ENCODE results near the gene PSG6.
"Not testable (repeated sequence)": the region's sequence is repeated elsewhere in the genome, so short reads cannot be mapped to it uniquely, and the experiment has no call there.

Gene PSG6

DNA sequence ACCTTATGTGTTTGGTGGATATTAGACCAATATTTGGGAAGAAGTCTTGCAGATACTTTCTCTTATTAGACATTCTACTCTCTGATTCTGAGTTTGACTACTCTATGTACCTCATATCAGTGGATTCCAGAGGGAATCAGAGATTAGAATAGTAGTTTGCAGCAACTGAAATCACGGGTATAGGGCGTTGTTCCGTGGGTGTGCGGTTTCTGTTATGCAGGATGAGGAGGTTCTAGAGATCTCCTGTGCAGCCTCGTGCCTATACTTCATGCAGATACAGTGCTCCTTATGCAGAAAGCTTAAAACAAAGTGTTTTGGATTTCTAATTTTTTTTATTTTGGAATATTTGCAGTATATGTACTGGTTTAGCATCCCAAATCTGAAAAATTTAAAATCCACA is 6.0 kb downstream of the PSG6 start:
- DNase-seq (ENCODE audit: low read depth in 1 of 2, low spot score in 1 of 2) = not testable (repeated sequence)

DNA sequence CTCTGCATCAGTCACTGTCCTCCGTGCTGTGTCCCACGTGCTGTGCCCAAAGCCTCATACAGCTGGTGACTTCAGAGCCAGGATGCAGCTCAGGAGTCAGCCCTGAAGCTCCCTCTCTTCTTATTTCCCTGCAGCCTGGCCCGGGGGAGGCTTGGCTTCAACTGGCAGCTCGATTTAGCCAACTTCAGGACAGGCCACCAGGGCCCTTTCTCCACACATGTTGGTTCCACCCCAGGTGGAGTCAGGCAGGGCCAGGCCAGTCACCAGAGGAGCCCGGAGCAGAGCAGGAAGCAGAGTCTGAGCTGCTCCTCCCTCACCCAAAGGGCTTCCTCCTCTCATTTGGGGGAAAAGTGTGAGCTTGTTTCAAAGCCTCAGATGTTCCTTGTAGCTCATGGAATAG is 11.5 kb downstream of the PSG6 start:
- DNase-seq (ENCODE audit: low read depth in 1 of 2, low spot score in 1 of 2) = not testable (repeated sequence)

DNA sequence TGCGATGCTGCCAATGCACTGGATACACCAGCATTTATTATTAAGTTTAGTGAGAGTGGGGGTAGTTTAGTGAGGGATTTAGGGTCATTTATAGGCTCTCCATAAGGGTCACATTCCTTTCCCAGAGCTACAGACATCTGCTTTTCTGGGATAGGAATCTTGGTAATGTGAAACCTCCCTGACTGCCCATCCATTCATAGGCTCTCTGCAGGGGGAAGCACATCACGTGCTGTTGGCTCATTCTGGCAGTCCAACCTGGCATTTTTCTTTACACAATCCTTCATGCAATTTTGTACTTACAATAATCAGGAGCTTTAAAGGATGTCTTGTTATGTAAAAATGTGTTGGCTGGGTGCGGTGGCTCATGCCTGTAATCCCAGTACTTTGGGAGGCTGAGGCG is 17.1 kb downstream of the PSG6 start:
- not testable (repeated sequence) for DNase-seq (ENCODE audit: low read depth in 1 of 2, low spot score in 1 of 2)

DNA sequence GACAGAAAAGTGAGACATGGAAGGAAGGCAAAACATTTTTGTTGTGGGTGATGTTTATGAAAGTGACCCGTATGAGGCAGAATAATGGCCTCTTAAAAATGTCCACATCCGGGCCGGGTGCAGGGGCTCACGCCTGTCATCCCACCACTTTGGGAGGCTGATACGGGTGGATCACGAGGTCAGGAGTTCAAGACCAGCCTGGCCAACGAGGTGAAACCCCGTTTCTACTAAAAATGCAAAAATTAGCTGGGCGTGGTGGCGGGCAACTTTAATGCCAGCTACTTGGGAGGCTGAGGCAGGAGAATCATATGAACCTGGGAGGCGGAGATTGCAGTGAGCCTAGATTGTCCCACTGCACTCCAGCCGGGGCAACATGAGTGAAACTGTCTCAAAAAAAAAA is 18.0 kb downstream of the PSG6 start:
- DNase-seq (ENCODE audit: low read depth in 1 of 2, low spot score in 1 of 2) = not testable (repeated sequence)

DNA sequence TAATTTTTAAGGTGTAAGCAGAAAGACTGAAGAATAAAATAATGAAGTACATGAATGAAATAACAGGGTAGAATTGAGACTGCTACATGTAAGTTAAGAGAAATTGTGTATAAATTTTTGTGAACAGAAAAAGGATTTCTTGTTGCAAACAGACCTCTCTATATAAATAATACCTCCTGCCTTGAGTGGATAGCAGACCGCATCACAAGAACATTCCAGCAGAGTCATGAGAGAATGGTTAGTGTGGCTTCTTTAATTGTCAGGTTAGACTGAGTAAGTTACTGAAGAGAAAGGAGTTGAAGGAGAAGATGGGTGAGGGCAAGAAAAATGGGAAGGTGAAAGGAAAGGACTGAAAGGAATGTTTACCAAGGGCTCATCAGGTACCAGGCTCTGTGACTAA is 18.6 kb downstream of the PSG6 start:
- not testable (repeated sequence) for DNase-seq (ENCODE audit: low read depth in 1 of 2, low spot score in 1 of 2)

DNA sequence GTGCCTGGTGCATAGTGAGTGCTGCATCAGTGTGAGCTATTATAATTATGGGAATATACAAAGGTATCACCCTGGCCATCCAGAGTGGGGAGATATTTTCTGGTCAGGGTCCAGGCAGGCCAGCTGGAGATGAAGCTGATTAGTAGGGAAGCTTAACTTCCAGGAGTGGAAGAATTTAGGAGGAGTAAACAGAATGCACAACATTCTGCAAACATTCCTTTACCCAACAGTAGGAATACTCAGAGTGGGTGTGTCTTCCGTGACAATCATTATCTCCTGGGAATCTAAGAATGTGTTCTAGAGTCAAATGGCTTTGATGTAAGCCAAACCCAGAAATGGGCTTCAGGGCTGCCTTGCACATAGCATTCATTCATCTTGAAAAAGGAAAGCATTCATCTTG is 19.0 kb downstream of the PSG6 start:
- not testable (repeated sequence) for DNase-seq (ENCODE audit: low read depth in 1 of 2, low spot score in 1 of 2)

DNA sequence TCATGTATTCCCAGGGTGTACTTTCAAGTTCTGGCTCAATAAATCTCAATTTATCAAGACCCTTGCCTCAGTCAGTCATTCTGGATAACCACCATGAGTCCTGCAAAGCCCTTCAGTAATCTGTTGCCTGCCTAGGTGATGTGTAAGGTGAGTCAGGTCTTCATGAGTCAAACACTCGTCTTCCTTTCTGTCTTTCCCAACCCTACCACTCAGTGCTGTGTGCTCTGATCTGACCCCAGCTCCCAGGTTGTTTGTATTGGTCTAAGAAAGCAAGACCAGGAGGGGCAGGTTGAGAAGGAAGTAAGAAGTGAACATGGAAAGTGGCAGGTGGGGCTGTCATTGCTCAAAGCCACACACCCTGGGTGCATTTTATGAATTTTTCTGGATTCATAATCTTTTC is 20.0 kb downstream of the PSG6 start:
- not testable (repeated sequence) for DNase-seq (ENCODE audit: low read depth in 1 of 2, low spot score in 1 of 2)

DNA sequence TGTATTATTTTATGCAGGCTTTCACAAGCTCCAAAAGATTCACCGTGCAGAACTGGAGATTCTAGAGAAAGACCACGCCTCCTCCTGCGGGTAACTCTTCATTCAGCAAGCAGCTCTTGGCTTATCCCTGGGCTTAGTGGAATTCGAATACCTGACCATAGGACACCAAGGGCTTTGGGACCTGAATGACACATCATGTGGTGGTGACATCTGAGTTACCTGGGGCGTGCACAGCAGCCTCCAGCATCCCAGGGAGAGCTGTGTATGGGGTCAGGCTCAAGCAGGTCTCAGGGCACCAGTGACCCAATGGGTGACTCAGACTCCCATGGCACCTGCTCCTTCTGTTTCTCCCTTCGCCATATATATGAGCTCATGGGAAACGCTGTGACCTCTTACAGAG is 27.2 kb downstream of the PSG6 start:
- not testable (repeated sequence) for DNase-seq (ENCODE audit: low read depth in 1 of 2, low spot score in 1 of 2)

DNA sequence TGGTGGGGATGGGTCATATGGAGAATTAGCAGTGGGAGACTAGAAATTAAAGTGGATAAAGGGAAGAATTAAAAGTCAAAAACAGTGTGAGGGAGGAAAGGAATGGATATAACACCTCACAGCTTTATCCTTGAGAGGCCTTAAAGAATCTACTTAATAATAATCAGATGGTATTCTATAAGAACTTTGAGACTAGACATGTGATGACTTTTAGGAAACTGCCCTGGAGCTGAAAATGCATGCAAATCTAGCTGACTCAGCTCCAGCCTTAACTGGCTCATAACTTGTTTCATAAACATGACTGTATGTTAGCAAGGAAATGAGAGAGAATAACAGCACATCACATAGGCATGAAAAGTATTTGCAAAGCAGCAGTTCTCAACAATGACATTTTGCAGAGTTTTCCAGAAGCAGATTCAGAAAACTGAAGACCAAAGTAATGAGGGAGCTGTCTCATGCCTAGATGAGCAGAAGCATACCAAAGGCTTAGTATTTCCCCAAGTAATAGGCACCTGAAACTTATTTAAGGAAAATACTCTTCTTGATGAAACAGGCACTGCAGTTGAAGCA is 29.7 kb downstream of the PSG6 start:
- not testable (repeated sequence) for DNase-seq (ENCODE audit: low read depth in 1 of 2, low spot score in 1 of 2)

DNA sequence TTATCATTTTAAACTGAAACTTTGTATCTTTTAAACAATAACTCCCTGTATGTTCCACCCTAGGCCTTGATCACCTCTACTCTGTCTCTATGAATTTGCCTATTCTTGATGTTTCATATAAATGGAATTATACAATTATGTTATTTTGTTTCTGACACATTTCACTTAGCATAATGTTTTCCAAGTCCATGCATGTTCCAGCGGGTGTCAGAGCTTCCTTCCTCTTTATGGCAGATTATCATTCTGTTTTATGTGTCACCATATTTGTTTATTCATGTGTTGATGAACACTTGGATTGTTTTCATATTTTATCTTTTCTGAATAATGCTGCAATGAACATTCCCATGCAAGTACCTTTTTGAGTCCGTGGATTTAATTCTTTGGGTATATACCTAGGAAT is 35.0 kb downstream of the PSG6 start:
- DNase-seq (ENCODE audit: low read depth in 1 of 2, low spot score in 1 of 2) = not testable (repeated sequence)

DNA sequence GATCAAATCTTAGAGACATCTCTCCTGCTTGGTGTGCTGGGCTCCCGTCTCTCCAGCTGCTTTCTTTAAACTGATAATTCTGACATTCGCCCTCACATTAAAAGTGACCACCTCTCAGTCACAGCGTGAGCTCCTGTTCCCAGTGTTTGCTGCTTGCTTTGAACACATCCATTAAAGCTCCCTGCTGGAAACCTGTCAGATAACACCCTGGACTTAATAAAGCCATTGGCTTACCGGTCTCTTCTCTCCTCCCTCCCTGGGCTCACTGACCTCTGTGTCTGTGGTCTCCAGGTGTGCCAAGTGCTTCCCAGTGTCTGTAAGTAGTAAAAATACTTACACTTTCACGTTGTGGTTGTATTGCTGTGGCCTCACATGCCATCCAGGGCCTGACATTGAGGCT is 35.7 kb downstream of the PSG6 start:
- DNase-seq (ENCODE audit: low read depth in 1 of 2, low spot score in 1 of 2) = not testable (repeated sequence)

DNA sequence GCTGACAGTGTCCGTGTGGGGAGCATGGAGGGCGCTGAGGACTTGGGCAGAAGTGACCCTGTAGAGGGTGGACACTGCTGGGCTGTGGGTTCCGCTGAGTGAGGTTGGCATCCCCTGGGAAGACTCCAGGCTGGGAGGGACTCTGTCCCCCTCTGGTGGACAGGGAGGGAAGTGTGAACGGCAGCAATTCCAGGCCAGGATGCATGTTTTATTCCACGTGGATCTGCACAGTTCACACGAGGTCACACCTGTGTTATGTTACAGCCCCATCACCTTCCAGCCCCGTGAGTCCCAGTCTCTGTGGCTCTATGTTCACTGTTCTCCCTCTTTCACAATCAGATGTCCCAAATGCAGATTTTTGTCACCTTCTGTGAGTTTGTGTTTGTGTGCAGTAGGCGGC is 36.4 kb downstream of the PSG6 start:
- not testable (repeated sequence) for DNase-seq (ENCODE audit: low read depth in 1 of 2, low spot score in 1 of 2)

DNA sequence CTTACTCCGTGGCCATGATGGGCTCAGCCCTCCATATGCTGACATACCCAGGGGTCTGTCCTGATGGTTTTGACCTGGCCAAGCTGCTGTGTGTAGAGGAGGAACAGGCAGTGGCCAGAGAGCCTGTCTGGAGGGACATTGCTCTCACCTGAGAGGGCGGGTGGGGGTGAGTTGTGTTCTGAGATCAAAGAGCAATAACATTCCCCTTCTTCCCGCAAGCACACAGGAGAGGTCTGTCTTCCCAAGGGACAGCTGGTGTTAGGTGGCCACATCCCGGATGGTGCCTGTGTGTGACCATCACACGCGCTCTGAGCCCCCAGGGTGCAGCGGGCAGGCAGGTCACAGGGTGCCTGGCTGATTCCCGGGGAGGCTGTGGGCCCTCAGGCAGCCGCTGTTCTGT is 37.1 kb downstream of the PSG6 start:
- DNase-seq (ENCODE audit: low read depth in 1 of 2, low spot score in 1 of 2) = not testable (repeated sequence)

DNA sequence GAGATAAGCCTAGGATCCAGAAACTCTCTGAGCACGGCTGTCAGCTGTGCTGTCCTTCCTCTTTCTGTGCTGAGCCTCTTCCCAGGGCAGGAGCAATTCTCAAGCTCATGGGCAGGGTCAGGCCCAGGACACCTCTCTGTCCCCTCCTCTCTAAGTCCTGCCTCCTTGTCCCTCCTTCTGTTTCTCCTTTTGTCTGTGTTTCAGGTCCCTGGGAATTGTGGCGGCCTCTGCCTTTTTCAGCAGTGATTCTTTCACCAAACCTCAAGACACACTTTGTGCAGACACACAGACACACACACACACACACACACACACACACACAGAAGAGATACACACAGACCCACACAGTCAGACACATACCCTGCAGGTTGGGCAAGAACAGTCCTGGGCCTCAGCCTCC is 38.1 kb downstream of the PSG6 start, which contains the start of gene PSG1:
PSG1 (minus strand) TSS at position 101 of the 400 bp plus-strand sequence. CDS start 132 bp downstream, outside the sequence.
- DNase-seq (ENCODE audit: low read depth in 1 of 2, low spot score in 1 of 2) = no peak

DNA sequence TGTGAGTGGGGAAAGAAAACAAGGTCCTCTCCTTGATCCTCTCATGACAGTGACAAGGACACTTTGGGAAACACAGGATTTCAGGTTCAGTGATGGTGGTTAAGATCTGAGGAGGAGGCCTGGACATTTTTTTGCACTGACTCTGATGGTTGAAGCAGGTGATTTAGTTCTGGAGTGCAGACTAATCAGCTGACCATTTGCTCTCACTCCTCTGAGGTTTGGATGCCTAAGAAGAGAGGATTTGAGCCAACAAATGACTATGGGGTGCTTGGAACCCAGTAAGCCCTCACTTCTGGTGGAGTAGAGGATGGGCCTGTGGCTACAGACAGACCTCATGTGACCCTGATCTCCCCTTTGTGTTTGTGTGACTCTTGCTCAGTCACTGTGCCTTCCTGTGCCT is 41.1 kb downstream of the PSG6 start:
- DNase-seq (ENCODE audit: low read depth in 1 of 2, low spot score in 1 of 2) = not testable (repeated sequence)

DNA sequence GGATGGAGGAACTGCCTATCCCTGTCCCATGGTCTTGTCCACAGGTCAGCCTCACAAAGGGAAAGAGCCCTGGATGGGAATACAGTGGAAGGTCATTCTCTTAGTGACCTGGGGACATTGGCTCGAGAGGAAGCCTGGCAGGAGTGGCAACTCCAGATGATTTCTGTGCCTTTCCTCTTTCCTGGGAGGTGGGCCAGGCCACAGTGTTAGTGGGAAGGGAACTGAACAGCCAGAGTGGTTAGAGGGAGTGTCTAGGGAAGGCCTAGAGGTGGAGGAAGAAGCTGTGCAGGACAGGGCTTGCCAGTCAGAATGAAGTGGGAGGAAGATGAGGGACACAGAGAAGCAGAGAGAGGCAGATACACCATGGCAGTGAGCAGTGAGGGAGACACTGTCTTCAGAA is 41.8 kb downstream of the PSG6 start:
- DNase-seq (ENCODE audit: low read depth in 1 of 2, low spot score in 1 of 2) = not testable (repeated sequence)

DNA sequence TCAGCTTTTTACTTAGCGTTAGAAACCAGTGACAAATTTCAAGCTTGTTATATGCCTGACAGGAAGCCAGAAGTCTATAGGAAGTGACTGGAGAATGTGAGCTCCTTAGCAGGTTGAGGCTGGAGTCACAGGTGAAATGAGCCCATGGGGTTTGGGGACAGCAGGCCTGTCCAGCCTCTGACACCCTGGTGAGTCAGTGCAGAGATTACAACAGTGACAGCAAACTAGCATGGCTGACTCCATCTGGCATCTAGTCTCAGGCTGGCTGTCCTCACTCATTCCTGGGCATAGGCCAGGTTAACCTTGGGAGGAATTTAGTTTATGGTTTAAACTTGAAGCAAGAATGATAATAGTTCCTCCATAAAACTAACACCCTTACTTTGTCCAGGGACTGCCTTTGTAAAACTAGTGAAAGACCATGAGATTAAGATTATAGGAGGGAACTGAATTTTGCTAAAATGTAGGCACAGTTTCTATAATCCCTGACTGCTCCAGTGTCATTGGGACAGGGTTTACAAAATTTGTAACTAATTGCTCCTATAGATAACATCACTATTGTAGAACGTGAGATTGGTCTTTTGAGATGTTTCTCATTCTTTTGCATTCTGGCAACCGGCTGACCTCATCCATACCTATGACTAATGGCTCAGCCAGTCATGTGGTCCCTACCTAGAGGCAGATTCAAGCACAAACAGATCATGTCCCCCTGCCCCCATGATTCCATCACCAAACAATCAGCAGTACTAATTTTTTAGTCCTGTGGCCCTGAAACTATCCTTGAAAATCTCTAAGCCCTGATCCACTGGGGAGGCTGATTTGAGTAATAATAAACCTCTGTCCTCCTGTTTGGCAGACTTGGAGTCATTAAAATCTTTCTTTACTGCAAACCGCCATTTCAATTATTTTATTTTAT is 42.5 kb downstream of the PSG6 start:
- DNase-seq (ENCODE audit: low read depth in 1 of 2, low spot score in 1 of 2) = not testable (repeated sequence)

DNA sequence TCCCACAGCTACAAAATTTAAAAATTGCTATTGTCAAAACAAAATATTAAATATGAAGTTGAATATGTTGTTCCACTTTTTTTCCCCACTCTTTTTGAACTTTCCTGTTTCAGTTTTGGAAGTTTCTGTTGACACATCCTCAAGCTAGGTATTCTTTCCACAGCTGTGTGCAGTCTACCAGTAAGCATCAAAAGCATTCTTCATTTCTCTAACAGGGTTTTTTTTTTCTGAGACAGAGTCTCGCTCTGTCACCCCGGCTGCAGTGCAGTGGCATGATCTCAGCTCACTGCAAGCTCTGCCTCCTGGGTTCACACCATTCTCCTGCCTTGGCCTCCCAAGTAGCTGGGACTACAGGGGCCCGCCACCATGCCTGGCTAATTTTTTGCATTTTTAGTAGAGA is 43.6 kb downstream of the PSG6 start:
- not testable (repeated sequence) for DNase-seq (ENCODE audit: low read depth in 1 of 2, low spot score in 1 of 2)

DNA sequence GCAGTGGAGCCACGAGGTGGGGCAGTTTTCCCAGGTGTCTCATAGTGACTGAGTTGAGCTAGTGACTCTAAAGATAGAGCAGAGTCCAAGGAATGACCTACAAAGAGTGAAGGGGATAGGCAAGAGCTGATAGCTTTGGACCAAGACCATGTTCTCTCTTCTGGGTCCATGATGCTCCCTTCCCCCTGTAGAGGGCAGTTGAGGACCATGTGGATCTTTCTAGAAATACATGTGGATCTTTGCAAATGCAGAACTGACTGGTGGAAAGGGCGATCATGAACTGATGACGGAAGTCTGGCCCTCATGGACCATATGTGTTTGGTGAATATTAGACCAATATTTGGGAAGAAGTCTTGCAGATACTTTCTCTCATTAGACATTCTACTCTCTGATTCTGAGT is 45.1 kb downstream of the PSG6 start:
- DNase-seq (ENCODE audit: low read depth in 1 of 2, low spot score in 1 of 2) = no peak

DNA sequence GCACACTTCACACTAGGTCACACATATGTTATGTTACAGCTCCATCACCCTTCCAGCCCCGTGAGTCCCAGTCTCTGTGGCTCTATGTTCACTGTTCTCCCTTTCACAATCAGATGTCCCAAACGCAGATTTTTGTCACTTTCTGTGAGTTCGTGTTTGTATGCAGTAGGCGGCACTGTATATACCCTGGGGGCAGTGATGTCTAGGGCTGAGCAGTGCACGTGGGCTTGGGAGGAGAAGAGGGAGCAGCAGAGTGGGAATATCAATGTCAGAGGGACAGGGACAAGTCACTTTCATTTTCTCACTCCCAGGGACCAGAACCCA is 60.2 kb downstream of the PSG6 start:
- DNase-seq (ENCODE audit: low read depth in 1 of 2, low spot score in 1 of 2) = no peak

DNA sequence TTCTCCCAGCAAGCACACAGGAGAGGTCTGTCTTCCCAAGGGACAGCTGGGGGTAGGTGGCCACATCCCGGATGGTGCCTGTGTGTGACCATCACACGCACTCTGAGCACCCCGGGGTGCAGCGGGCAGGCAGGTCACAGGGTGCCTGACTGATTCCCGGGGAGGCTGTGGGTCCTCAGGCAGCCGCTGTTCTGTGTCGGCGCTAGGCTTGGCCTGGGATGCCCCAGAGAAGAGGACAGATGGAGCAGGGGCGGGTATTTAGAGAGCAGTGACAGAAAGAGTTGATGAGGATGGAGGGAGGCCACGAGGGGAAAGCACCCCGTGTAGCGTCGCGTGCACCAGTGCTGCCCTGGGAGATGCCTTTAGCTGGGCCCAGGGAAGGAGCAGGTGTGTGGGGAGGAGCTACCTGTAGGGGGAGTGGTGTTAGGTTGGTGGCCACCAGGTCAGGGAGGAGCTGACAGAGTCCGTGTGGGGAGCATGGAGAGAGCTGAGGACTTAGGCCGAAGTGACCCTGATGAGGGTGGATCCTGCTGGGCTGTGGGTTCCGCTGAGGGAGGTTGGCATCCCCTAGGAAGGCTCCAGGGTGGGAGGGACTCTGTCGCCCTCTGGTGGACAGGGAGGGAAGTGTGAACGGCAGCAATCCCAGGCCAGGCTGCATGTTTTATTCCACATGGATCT is 60.7 kb downstream of the PSG6 start:
- not testable (repeated sequence) for DNase-seq (ENCODE audit: low read depth in 1 of 2, low spot score in 1 of 2)

DNA sequence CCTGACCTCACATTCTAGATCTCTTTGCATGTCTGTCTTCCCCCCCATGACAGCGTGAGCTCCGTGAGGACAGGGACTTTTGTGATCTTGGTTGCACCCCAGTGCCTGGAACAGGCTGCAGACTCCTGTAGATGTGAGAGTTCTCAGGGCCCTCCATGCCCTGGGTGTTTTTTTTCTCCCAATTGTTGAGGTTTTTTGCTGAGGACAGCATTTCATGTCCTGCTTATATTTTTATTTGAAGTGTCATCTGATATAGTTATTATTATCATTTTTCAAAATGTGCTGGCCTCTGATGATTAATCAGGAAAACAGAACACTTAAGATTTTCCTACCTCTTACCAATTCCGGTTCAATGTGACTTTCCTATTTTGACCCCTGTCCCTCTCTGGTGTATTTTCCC is 62.9 kb downstream of the PSG6 start:
- DNase-seq (ENCODE audit: low read depth in 1 of 2, low spot score in 1 of 2) = not testable (repeated sequence)
